NCI-H146 treated with DMSO at 0.1 percent for 48 hours (cell line): ENCODE measurements around the gene E2F3.
A peak's percentile ranks its signal among the peaks of the same experiment; 100 is the strongest.
"Not testable (repeated sequence)": the region's sequence is repeated elsewhere in the genome, so short reads cannot be mapped to it uniquely, and the experiment has no call there.

Experiments
- DNase-seq: peaks from one replicate; lab custom pipeline; 2025; ENCODE audit not compliant: unreplicated experiment; lab: John Stamatoyannopoulos, UW

Gene E2F3

DNA sequence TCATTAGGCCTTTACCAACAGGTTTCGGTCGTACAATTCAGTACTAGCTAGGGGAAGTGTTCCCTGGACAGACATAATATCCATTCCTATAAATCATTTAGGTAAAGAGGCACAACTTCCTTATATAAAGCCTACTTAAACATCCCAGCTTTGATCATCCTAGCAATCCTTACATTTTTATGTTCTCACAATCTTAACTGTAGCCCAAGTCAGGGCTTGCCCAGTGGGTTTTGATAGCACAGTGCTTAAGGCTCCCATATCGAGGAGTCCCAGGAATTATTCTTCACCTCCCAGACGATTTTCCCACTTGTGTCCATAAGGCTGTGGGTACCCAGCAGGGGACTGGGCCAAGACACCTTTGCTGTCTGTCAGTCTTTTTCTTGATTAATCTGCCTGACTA, 63.2 kb downstream of the E2F3 start:
- DNase-seq, result no peak

DNA sequence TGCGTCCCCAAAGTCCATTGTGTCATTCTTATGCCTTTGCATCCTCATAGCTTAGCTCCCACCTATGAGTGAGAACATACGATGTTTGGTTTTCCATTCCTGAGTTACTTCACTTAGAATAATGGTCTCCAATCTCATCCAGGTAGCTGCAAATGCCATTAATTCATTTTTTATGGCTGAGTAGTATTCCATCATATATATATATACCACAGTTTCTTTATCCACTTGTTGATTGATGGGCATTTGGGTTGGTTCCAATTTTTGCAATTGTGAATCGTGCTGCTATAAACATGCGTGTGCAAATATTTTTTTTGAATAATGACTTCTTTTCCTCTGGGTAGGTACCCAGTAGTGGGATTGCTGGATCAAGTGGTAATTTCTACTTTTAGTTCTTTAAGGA, 63.9 kb downstream of the E2F3 start:
- DNase-seq, result not testable (repeated sequence)

DNA sequence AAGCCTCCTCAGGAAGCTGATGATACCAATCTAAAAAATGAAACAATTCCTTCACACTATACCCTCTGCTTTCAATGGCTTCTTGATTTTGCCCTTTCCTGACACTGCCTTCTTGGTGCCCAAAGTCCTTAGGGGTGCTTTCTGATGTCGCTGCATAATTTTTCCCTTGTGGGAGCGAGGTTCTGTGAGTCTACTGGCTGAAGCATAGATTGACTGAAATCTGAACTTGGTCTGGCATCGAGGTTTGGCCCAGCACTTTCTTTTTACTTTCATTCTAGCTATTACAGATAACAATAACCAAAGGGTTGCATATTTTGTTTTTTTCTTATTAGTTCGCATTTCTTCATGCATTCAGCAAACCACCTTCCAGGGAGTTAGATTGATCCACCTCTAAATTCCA, 65.8 kb downstream of the E2F3 start:
- DNase-seq, result no peak

DNA sequence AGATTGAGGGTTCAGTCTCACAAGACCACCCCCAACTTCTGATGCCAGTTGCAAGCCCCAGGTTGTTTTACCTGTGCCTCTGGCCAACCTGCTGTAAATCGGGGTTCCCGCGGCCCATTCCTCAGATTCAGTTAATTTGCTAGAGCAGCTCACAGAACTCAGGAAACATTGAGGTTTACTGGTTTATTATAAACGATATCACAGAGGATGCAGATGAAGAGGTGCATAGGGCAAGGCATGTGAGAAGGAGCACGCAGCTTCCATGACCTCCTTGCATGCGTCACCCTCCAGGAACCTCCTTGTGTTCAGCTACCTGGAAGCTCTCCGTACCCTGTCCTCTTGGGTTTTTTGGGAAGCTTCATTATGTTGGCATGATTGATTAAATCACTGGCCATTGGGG, 66.5 kb downstream of the E2F3 start:
- no peak for DNase-seq

DNA sequence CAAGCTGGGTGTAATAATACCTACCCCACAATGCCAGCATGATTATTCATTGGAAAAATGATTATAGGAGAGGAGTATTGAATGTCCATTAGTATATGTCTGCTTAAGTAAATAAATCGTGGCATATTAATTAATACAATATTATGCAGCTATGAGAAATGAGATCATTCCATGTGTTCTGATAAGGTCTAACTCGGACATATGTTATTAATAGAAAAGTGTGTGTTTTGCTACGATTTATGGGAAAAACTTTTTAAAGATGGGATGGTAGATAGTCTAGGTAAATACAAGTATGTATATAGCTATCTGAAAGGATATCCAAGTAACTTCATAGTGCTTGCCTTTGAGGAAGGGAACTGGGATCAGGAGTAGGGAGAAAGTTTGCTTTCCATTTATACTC, 71.1 kb downstream of the E2F3 start:
- DNase-seq, result no peak

DNA sequence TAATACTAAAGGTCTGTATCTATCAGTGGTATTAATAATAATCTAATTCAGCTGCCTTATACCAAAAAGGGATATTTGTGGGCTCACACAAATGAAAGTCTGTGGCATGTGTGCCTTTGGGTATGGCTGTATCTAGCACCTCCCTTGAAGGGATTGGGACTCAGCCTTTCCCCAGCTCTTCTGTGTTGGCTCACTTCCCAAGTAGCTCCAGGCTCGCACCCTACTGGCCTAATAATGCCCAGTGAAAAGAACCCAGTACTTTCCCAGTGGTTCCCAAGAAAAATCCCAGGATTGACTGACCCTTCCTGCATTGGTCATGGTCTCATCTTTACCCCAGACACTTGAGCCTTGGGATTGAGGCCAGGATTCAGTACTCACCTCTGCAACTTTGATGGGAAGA, 71.8 kb downstream of the E2F3 start:
- no peak for DNase-seq

DNA sequence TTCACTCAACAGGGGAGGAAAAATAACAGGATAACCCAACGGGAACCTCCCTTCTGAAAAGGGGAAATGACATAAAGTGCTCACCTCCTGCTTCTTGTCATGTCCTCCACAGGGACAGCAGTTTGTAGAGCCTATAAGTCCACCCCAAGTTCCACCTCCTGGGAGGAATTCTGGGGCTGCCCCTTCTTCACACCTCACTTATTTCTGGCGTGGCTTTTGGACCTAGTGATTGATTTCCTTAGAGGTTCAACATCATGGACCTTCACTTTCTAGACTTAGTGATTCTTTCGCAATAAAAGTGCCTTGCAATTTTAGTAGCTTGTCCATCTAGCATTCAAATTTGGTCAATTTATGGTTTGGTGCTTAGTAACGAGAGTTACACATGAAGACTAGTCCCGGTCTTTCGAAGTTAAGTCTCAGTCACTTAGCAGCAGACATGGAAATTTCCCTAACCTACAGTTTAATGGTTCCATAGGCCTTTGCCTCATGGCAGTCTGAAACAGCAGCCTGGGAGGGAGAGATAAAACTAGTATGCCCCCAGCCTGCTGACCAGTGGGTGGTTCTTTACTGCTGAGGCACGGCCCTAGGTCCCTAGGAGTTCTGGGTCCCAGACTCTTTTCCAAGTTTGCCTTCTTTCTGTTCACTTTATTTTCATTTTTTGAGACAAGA, 73.3 kb downstream of the E2F3 start:
- DNase-seq, result no peak

DNA sequence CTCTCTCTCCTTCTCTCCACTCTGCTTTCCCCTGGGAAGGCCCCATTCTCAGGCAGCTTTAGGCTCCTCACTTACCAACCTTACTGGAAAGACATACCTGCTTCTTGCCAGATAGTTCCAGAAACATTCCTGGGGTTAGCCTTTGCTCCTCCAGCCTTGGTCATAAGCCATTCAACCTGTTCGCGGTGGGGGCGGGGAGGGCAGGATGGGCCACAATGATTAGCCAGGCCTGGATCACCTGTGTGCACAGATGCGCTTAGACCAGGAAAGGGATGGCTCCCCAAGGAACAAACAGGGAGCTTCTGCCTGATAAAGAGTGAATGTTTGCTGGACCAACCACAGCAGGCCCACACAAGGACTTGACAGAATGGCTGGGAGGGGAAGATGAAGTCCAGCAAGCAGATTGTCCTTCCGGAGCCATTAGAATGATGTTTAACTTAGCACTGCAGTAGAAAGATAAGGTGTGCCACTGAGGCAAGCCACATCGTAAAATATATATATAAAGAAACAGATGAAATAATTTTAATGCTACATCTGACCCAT, 74.9 kb downstream of the E2F3 start:
- no peak for DNase-seq

DNA sequence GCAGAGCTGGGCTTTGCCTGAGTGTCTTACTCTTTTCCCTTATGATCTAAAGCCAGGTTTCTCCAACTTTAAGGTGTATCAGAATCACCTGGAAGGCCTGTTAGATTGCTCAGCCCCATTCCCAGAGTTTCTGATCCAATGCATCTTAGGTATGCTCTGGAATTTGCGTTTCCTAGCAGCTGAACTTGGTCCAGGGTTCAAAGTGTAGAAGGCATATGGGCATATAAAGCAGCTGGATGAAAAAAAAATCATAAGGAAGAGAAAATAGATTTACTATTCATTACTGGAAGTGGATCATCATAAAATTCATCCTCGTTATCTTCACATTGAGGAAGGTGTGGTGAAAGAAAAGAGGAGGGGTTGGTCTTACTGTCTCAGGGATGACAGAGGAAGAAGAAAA, 75.8 kb downstream of the E2F3 start:
- DNase-seq, result no peak

DNA sequence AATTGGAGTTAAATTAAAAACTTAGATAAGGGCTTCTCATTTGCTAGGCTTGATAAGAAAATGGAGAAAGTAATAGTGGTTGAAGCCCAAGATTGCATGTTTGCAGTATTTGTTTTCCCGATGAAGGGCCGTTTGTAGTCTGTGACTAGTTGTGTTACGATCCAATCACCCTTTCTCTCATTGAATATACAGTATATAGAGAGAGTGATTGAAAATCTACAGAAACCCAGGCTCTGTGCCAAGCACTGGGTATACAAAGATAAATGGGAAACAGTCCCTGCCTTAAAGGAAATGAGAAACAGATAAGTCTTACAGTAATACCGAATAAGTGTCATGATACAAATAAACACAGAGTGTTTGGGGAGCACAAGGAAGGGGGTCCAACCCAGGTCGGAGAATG, 77.4 kb downstream of the E2F3 start:
- no peak for DNase-seq

DNA sequence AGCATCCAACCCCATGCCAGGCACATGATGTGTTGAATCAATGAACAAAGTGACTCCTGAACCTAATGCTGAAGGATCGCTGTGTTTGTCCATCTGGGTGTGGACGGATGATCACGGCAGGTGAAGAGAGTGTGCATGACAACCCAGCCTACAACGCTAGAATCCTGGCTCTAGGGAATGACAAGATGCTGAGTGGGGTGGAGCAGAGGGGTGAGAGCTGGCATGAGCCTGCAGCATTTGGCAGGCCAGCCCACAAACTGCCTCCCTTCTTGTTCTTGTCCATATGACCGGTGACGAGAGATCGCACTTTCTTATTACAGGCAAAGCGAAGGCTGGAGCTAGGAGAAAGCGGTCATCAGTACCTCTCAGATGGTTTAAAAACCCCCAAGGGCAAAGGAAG, 77.8 kb downstream of the E2F3 start:
- DNase-seq, result no peak

DNA sequence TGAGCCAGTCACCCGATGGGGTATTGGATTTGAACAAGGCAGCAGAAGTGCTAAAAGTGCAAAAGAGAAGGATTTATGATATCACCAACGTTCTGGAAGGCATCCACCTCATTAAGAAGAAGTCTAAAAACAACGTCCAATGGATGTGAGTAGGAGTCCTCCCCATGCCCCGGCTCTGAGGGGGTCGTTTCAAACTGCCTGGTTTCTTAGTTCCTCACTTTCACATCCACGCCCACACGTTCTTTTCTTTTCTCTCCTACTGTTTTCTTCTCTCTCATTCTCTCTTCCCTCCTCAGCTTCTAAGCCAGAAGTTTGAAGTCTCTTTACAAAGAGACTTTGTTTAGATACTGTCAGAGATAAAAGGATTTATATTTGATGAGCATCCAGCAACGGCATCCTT, 79.6 kb downstream of the E2F3 start:
- no peak for DNase-seq

DNA sequence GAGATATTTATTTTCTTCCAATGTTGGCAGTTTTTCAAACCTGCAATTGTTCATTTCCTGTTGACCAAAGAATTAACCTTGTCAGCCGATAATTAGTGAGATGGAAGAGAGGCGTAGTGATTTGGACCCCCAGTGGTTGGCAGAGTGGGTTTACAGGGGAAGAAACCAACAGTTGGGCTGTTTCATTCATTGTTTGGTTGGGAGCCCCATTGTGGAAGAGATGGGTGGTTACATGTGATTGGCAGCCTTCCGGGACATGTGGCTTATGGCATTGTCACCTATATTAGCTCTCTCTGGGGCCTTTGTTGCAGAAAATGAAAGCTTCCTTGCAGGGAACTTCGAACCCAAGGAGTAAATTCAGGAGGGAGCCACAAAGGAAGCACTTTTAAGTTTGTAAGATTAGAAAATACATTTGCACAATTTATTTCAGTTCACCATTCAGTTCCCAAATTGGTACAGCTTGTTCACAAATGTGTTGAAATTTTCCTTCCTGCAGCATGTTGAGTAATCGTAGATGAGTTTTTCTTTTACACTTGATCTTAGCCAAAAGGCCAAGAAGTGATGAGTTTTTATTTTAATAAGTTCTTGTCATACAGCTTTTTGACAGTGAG, 82.3 kb downstream of the E2F3 start:
- DNase-seq, result peak; percentile 11

DNA sequence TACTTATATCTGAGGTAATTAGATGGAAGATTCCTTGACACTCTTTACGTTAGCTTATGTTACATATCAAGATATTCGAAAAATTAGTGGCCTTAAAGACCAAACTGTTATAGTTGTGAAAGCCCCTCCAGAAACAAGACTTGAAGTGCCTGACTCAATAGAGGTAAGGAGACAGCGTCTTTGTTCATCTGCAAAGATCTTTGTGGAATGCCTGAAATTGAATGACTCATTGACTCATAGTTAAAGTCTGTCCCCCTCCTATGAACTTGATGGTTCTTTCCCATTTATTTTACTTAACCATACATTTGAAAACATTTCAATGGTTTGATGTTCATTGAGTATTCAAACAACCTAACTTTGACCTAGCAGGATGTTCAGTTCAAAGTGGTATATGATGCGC, 85.0 kb downstream of the E2F3 start:
- DNase-seq, result no peak

DNA sequence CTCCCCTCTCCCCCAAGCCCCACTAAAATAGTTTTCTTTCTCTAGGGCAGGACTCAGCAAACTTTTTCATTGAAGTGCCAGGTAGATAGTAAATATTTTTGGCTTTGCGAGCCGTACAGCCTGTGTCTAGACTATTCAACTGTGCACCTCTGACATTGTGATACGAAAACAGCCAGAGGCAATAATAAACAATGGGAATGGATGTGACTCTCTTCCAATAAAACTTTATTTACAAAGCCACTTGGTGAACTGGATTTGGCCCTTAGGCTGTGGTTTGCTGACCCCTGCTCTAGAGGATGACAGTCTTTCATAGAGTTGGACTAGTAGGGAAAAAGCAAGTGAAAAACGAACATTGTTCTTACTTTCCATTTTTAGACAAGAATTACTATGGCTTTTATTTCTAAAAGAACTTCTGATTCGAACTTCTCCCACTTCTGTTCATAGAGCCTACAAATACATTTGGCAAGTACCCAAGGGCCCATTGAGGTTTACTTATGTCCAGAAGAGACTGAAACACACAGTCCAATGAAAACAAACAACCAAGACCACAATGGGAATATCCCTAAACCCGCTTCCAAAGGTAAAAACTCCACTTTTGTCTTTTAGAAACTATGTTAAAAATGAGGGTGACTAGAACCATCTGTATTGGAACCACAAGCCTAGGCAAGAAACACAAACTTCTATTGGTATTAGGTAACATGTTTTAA, 86.1 kb downstream of the E2F3 start:
- no peak for DNase-seq

DNA sequence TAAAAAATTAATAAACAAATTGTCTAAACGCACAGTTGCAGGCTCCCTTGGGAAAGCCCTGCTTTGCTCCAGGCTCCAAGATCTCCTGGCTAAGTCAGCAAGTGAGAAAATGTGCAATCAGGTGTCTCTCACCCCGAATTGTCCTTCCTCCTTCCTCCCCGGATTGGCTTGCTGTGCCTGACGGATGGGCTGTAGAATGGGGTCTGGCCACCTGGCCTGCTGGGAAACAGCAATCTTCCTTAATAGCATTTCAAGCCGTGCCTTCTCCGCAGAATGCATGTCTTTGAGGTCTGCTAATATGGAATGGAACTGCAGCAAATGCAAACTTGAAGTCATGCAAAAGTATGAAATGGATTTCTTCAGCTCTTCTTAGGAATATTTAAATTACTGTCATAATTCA, 88.9 kb downstream of the E2F3 start:
- no peak for DNase-seq

DNA sequence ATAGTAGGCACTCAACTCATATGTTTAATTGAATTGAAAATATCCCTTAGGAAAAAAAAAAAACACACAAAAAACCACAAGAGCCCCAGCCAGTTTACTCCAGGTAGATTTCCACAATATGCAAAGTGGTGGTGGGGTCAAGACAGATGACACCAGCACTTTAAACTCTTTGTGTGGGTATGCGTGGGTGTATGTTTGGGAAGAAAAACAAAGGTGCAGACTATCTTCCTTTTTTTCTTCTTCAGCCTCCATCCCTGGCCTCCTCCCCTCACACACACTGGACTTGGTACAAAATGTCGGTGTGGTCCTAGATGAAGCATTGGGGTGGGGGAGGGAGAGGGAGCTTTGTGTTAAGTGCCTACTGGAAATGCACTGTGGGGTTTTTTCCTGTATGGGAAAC, 90.4 kb downstream of the E2F3 start:
- DNase-seq, result no peak

DNA sequence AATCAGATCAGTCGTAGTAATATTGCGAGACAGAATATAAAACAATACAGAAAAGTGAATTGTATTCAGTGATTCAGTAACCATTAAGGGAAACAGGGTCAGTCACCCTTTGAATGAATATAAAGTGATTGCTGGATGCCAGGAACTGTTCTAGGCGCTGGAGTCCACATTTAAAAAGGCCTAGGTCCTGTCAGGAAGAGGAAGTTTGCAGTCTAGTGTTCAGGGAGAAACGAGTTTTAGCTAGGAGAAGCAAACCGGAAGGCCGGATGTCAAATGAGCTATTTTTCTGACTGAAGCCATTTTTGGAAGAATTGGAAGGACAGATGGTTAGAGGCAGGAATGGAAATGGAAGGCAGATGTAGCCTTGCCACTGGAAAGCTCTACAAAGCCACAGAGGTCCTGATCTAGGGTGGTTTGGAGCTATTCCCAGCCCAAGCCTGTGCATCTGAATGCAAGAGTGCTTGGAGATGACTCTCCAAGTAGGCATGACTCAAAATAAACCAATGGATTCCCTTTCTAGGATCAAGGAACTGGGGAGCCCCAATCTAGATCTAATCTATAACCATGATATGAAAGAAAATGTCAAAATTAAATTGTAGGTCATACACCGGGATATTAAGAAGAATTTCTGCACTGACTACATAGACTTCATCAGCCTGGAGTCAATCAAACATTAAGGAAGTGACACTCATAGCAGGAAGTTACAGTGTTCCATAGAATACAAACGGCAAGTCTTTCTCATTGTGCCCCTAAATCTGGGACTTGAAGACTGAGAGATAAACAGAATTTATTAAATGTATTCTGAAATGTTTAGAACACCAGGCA, 95.7 kb downstream of the E2F3 start:
- no peak for DNase-seq

DNA sequence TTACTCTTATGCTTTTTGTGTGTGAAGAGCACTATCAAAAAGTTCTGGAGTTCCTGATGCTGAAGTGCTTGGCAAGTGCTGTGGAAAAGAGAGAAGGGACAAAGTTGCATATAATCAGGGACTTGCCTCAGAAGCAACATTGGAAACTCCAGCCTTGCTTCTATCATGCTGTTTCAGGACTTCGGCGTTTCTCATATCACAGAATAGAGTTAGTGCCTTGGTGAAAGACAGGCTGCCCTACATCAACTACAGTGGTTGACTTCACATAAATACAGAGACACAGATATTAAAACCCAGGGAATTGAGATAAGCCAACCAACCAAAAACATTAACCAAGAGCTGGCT, 96.3 kb downstream of the E2F3 start:
- DNase-seq, result no peak

DNA sequence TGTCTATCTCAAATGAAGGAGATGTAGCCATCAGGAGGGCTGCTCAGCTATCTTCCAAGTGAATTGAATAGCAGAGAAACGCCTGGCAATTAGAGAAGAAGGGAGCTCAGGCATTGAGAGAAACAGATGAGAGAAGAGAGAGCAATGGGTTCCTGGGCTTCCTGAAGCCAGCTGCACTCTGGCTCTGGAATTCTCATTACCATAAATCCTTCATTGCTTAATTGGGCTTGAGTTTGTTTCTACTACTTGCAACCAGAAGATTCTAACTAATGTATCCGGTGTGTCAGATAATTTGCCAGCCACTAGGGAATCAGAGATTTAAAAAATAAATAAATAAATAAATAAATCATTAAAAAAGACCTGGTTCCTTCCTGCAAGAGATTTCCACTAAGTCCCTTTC, 107.5 kb downstream of the E2F3 start:
- no peak for DNase-seq

DNA sequence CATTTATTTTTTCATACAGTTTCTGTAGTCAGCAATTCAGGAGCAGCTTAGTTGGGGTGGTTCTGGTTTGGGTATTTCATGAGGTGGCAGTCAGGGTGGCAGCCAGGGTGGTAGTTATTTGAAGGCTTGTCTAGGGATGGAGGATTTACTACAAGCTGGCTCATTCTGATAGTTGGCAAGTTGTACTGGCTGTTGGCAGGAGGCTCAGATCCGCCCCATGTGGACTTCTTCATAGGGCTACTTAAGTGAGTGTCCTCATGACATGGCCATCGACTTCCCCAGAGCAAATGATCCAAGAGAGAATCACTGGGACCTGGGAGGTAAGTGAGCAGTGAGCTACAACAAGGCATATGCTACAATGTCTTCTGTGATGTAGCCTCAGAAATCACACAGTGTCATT, 110.2 kb downstream of the E2F3 start:
- DNase-seq, result no peak

DNA sequence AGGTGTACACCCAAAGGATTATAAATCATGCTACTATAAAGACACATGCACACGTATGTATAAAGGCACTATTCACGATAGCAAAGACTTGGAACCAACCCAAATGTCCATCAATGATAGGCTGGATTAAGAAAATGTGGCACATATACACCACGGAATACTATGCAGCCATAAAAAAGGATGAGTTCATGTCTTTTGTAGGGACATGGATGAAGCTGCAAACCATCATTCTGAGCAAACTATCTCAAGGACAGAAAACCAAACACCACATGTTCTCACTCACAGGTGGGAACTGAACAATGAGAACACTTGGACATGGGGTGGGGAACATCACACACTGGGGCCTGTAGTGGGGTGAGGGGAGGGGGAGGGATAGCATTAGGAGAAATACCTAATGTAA, 123.5 kb downstream of the E2F3 start:
- DNase-seq, result not testable (repeated sequence)
